ENCODE measurements around the gene RPUSD1.
"Not testable (repeated sequence)": the region's sequence is repeated elsewhere in the genome, so short reads cannot be mapped to it uniquely, and the experiment has no call there.

The RPUSD1 gene

GRCh38 chr16:764184-764750 is 23.9 kb downstream of the RPUSD1 start:
- DNase-seq = no peak

DNA sequence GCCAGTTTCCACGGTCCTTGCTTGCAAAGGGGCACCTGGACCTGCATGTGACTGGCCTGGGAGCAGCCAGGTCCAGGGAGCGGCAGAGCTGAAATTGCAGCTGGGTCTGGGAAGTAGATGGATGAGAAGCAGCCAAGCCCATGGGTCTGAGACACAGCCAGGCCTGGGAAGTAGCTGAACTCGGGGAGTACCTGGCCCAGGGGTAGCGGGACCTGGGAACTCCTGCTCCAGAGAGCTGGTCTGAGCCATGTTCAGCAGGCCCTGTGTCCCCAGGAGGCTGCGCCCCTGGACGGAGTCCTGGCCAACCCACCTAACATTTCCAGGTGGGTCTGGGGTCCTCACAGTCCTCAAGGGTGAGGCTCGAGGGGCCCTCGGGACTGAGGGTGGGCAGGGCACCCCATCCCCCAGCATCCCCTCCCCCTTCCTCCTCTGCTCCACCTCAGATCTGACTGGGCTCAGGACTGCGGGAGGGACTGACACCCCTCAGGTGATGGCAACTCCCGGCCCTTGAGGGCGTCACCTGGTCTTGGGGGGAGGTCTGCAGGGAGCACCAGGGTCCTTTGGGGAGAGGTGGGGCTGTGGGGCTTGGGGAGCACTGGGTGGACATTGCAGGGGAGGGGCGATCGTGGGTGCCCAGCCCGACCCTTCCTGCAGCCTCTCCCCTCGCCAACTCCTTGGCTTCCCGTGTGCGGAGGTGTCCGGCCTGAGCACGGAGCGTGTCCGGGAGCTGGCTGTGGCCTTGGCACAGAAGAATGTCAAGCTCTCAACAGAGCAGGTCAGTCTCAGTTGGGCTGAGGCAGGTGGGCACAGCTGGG is 24.6 kb downstream of the RPUSD1 start:
- no peak for DNase-seq

DNA sequence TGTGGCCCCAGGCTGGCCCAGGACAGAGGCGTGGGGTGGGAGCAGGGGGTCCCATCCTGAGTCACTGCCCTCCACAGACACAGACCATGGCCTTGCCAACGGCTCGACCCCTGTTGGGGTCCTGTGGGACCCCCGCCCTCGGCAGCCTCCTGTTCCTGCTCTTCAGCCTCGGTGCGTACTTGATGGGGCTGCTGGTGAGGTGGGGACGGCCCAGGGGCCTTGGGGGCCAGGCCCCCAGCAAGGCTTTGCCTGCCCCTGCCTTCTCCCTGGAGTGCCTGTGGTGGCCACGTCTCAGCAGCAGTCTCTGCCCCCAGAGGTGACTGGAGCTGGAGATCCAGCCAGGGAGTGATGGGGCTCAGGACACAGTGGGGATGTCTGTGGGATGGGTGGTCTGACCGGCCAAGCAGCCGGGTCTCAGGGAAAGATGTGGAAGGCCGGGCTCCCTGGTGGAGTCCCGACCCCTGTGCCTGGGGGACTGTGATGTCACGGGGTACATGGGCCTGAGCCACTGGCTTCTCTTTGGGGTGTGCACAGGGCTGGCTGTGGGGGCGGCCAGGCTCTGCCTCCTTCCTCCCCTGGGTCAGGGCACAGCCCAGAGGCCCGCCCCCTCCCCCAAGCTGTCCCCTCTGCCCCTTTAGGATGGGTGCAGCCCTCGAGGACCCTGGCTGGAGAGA is 25.4 kb downstream of the RPUSD1 start:
- DNase-seq = no peak

GRCh38 chr16:761625-762513 is 26.3 kb downstream of the RPUSD1 start:
- DNase-seq = no peak

- no peak for DNase-seq
Observed at GRCh38 chr16:760545-761343, 27.4 kb downstream of the RPUSD1 start, which contains the start of gene MSLN. MSLN (plus strand) TSS chr16:760734; CDS start chr16:762681, 1,947 bp downstream.

DNA sequence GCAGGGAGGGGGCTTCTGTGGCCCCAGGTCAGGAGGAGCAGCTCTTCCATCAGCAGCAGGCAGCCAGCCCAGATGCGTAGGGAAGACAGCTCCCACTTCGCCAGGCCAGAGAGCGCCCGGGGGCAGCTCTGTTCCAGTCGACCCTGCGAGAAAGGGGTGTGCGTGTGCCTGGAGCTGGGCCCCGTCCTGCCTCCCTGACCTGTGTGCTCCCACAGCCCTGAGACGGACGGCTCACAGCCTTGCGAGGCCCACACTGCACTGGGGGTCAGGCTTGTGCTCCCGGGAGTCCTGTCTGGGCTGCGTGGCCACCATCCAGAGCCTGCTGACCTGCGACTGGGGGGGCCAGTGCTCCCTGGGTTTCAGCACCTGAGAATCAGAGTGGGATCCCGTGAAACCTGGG is 28.1 kb downstream of the RPUSD1 start:
- DNase-seq = no peak

DNA sequence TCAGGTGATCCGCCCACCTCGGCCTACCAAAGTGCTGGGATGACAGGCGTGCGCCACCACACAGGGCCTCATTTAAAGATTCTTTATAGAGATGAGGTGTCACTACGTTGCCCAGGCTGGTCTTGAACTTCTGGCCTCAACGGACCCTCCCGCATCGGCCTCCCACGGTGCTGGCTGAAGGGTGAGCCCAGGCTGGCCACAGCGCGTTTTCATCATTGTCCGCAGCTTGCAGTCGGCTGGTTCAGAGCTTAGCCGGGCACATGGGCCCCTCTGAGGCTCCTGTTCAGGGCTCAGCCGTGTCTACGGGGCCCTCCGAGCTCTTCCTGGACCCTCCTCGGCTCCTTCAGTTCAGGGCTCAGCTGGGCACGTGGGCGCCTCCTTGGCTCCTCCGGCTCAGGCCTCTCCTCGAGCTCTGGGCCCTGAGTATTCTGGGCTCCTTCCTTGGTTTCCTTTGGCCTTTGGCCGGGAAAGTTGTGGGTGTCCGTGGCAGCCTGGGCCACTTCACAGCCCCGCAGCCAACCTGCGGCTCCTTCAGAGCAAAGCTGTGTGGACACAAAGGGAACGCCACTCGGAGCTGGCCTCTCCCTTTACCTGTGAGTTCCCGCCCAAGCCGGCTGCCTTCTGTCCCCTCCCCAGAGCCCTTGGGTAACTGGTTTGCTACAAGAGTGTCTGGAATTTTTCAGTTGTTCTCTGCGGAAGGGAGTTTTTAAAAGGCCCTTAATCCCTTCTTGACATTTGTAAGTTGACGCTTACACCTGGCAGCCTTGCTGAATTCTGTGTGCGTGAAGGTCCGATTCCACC is 28.9 kb downstream of the RPUSD1 start:
- DNase-seq = no peak

DNA sequence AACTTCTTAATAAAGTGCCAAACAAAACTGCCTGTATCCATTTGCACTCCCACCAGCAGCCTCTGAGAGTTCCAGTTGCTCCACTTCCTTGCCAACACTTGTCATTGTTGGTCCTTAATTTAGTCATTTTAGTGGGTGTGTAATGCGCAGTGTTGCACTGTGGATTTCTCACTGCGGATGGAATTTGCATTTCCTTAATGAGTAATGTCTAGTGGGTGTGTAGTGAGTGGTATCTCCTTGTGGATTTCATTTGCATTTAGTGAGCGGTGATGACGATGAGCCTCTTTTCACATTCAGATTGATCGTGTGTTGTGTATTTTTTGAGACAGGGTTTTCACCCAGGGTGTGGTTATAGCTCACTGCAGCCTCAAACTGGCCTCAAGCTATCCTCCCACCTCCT is 31.8 kb downstream of the RPUSD1 start:
- no peak for DNase-seq

DNA sequence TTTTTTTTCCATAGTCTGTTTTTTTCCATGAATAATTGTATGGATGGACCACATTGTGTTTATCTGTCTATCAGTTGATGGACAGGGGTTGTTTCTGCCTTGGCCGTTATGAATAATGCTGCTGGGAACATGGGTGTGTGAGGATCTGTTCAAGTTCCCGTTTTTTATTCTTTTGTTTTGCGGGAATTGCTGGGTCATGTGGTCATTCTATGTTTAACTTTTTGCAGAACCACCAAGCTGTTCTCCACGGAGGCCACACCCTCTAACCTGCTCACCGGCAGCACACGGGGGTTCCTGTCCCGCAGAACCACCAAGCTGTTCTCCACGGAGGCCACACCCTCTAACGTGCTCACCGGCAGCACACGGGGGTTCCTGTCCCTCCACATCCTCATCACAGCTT is 33.5 kb downstream of the RPUSD1 start:
- DNase-seq = no peak

- DNase-seq = not testable (repeated sequence)
Observed at GRCh38 chr16:754121-754607, 34.0 kb downstream of the RPUSD1 start.

DNA sequence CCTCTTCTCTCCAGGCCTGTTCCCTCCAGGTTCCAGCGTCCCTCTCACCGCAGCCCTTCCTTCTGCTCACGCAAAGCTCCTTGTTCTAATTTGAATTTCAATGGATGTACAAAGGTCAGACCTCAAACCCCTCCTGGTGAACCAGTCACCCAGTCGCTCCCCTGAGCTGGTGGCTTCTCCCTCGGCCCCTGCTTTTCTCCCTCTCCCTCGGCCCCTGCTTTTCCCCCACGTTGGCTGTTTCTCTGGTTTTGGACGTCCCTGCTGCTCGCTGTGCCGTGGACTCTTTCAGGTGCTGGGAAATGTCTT is 36.2 kb downstream of the RPUSD1 start:
- no peak for DNase-seq

DNA sequence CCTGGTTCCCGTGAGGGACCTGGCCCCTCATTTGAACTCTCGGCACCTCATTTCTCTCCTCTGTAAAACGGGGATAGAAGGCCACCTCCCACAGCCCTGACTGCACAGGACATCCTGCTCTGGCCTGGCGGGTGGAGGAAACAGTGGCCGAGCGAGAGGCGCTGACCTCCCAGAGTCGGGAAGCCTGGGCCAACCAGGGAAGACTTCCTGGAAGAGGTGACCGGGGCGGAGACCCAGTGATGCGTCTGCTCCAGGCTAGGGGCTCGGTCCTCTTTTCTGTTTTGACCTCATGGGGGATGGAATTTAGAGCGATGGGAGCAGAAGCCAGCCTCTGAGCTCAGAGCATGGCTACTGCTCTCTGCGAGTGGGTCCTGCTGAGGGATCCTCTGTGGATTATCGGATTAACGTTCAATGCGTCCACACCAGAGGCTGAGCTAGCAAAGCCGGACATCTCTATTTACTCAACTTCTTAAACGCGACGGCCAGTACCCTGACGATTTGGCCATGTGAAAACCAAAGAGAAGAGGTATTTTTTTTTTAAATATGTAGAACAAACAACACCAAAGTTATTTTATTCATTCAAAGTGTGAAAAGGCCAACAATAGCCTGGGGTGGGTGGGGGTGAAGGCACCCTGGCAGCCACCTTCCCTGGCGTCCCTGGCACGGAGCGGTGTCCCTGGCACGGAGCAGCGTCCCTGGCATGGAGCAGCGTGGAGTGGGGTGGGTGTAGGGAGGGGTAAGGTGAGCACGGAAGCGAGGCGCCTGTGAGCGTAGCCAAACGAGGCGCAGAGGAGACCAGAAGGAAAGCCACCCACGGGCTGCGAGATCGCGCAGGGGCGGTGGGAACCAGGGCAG is 36.8 kb downstream of the RPUSD1 start:
- no peak for DNase-seq

DNA sequence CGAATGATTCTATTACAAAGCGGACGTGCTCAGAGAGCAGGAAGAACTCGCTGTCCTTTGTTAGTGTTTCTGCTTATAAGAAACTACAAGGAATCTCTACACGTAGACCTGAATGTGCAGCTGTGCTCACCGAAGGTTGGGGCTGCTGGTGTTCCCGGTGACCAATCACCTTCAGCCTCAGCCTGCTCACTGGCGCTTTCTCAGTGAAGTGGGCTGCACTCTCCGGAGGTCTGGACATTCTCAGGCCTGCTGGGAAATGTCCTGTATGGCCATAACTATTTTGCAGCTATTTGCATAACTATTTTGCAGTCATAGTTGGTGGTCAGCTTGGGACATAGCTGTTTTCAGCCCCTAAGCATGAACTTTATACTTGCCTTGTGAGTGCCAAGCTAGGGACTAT is 37.7 kb downstream of the RPUSD1 start:
- DNase-seq = no peak

- DNase-seq = no peak
Observed at GRCh38 chr16:749010-749409, 39.2 kb downstream of the RPUSD1 start.

GRCh38 chr16:747978-748746 is 40.0 kb downstream of the RPUSD1 start:
- DNase-seq = no peak

GRCh38 chr16:746637-747036 is 41.5 kb downstream of the RPUSD1 start:
- no peak for DNase-seq

- no peak for DNase-seq
Observed at GRCh38 chr16:745739-746138, 42.4 kb downstream of the RPUSD1 start.

- no peak for DNase-seq
Observed at GRCh38 chr16:743794-744500, 44.2 kb downstream of the RPUSD1 start.

DNA sequence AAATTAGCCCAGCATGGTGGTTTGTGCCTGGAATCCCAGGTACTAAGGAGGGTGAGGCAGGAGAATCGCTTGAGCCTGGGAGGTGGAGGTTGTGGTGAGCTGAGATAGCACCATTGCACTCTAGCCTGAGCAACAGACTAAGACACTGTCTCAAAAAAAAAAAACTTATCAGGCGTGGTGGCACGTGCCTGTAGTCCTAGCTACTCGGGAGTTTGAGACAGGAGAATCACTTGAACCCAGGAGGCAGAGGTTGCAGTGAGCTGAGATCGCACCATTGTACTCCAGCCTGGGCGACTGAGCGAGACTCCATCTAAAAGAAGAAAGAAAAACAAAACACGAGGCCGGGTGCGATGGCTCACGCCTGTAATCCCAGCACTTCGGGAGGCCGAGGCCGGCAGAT is 45.3 kb downstream of the RPUSD1 start:
- not testable (repeated sequence) for DNase-seq

Data from stimulated activated CD8-positive, alpha-beta memory T cell treated with anti-CD3 and anti-CD28 coated beads, Interleukin-4, amount 100 ng/mL, for 48 hours (primary cell).